H1 (cell line): ENCODE results near the gene BCL2. TPM values are rescaled to one million over a fixed set of nuclear protein-coding genes. Genes with fewer than 3 reads are reported as not detected.

Experiments used
- ATF3 ChIP-seq: IDR thresholded peaks from 2 replicates; pipeline ENCODE4 v1.6.1; 2011; ENCODE audit warnings: low read depth, mild to moderate bottlenecking, low read length; ENCODE audit not compliant: insufficient read depth
- MAFK ChIP-seq: IDR thresholded peaks from 2 replicates; pipeline ENCODE4 v1.6.1; 2012; ENCODE audit warnings: low read depth, mild to moderate bottlenecking, improper control_type of control experiment, low read length
- PHF8 ChIP-seq: fragments of 200-600 bp; sonication (generic); conservative IDR thresholded peaks from 2 replicates; pipeline ENCODE4 v1.7.1; 2012; ENCODE audit warnings: low read depth, mild to moderate bottlenecking, inconsistent platforms, low read length, moderate library complexity
- POLR2AphosphoS5 ChIP-seq: IDR thresholded peaks from 2 replicates; pipeline ENCODE4 v1.6.1; 2011; ENCODE audit warnings: low read depth, low read length
- RNF2 ChIP-seq: fragments of 200-900, 300-1000 bp; sonication (generic); IDR thresholded peaks from 2 replicates; pipeline ENCODE4 v1.7.1; 2016; ENCODE audit warnings: borderline replicate concordance, low read depth, mild to moderate bottlenecking, antibody characterized with exemption, low read length; ENCODE audit not compliant: poor library complexity, severe bottlenecking; ENCODE audit errors: missing control alignments
- SAP30 ChIP-seq: fragments of 300-600 bp; sonication (generic); IDR thresholded peaks from 2 replicates; pipeline ENCODE4 v1.7.1; 2012; ENCODE audit warnings: low read length, moderate library complexity, mild to moderate bottlenecking, inconsistent platforms; ENCODE audit not compliant: insufficient read depth, insufficient replicate concordance
- SIRT6 ChIP-seq: IDR thresholded peaks from one replicate; pipeline ENCODE4 v1.7.1; 2012; ENCODE audit warnings: low read length, inconsistent platforms
- polyA plus RNA-seq, 7 experiments: library from polyadenylated mRNA; depleted of rRNA in 3 of 7; stranded (reverse) in 5 of 7; unstranded in 2 of 7; fragments of >200 nt in 5 of 7; fragments of 200-250 nt in 2 of 7; gene quantifications; 1 replicate in 5 of 7; 2 replicates in 1 of 7; 4 replicates in 1 of 7; pipeline versions ENCODE4 v1.2.1 to v1.2.3, GENCODE V29; 2011 to 2013; ENCODE audit warnings: missing spikeins in 2 of 7, mixed read lengths in 2 of 7
- total RNA-seq: library from RNA; stranded (reverse); fragmentation: NEBNext Ultra II Directional; extraction: Animal tissue kit (Norgen Biotek cat#: 25700); gene quantifications from 2 replicates; pipeline ENCODE4 v1.2.1, GENCODE V29; 2021

The BCL2 gene
- total and polyA plus RNA-seq, 2 of the 8 experiments (the other 6 are each of a cell fraction or from before 2014, with no cell fraction given): 0.59 to 4.5 TPM

- TF ChIP-seq RNF2: no peak
- no peak for TF ChIP-seq SAP30
- TF ChIP-seq SIRT6: no peak
- TF ChIP-seq ATF3: no peak
- no peak for TF ChIP-seq PHF8
- TF ChIP-seq POLR2AphosphoS5: no peak
- no peak for TF ChIP-seq MAFK
- TF ChIP-seq, all 59 proteins: peak for 0
Observed at GRCh38 chr18:63206433-63207142, 113.0 kb downstream of the BCL2 start (continued).
